Sigmoid colon (tissue), 4 donors: ENCODE measurements around the gene ABCA2.

Source experiments
- POLR2AphosphoS5 ChIP-seq, 4 donors: sonication (generic); formaldehyde crosslinking; IDR thresholded peaks; one replicate each; pipeline ENCODE4 v1.6.1; 2017; ENCODE audit warnings: antibody characterized with exemption in 4 of 4
- TF ChIP-seq, protein P1 (sequence below), 4 experiments: fragments of 450-650 bp in 3 of 4; fragments of 200-600 bp in 1 of 4; IDR thresholded peaks; one replicate each; pipeline ENCODE4 v1.5.1; 2016 to 2019; ENCODE audit warnings: antibody characterized with exemption in 4 of 4, mild to moderate bottlenecking in 3 of 4, moderate library complexity in 2 of 4

DNA sequence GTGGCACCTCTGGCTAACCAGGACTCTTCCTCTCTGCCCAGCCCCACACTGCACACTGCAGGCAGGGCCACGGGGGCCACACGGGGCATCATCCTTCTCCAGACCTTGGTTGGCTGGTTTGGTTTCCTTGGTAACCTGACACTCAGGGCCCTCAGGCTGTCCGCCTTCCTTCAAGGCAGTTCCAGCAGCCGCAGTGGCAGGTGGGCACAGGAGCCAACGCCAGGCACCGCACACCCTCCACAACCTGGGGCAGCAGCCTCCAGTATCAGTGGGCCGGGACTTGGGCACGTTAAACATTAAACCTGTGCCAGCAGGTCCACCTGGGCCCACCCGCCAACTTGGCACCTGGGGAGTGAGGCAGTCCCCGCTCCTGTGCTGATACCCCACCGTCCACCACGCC, 16.0 kb upstream of the ABCA2 start:
- TF ChIP-seq, protein P1, sequence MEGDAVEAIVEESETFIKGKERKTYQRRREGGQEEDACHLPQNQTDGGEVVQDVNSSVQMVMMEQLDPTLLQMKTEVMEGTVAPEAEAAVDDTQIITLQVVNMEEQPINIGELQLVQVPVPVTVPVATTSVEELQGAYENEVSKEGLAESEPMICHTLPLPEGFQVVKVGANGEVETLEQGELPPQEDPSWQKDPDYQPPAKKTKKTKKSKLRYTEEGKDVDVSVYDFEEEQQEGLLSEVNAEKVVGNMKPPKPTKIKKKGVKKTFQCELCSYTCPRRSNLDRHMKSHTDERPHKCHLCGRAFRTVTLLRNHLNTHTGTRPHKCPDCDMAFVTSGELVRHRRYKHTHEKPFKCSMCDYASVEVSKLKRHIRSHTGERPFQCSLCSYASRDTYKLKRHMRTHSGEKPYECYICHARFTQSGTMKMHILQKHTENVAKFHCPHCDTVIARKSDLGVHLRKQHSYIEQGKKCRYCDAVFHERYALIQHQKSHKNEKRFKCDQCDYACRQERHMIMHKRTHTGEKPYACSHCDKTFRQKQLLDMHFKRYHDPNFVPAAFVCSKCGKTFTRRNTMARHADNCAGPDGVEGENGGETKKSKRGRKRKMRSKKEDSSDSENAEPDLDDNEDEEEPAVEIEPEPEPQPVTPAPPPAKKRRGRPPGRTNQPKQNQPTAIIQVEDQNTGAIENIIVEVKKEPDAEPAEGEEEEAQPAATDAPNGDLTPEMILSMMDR (IDR thresholded peaks at IDR 0.05), result no peak
- no peak for TF ChIP-seq POLR2AphosphoS5 (IDR thresholded peaks at IDR 0.05)
